ENCODE data around the gene TUBGCP2.

Gene TUBGCP2

DNA sequence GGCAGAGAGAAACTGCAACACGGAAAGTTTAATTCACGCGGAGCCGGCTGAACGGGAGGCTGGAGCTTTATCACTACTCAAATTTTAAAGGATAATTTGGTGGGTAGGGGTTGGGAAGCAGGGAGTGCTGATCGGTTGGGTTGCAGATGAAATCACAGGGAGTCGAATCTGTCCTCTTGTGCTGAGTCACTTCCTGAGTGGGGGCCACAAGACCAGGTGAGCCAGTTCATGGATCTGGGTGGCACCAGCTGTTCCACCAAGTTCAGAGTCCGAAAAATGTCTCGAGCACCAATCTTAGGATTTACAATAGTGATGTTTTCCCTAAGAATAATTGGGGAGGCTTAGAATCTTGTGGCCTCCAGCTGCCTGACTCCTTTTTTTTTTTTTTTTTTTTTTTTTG, 34.9 kb upstream of the TUBGCP2 start:
- DNase-seq: no peak

DNA sequence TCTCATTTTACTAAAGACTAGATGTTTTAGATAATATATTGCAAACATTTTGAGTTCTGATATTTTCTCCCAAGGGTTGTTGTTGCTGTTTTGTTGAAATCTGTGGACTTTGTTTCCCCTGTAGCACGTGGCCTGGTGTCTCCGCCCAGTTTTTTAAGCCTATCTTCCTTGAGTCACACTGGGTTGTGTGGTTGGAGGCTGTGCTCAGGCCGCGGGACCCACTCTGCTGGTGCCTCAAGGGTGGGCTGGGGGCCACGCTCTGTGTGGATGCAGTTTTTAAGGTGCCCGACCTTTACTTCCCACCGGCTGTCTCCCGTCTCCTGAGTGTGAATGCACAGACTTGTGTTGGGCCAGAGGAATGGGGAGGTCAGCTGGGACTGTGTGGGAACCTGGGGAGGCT, 34.3 kb upstream of the TUBGCP2 start:
- no peak for DNase-seq

DNA sequence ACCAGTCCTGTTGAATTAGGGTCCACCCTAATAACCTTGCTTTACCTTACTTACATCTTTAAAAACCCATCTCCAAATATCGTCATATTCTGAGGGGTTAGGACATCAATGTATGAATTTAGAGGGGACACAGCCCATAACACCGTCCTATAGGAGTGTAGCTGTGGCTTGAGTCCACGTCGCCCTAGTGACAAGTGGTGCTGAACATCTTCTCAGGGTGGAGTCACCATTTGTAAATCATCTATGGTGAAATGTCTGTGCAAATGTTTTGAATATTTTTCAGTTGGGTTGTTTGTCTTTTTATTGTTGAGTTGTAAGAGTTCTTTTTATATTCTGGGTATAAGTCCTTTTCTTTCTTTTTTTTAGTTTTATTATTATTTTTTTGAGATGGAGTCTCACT, 33.3 kb upstream of the TUBGCP2 start:
- no peak for DNase-seq

DNA sequence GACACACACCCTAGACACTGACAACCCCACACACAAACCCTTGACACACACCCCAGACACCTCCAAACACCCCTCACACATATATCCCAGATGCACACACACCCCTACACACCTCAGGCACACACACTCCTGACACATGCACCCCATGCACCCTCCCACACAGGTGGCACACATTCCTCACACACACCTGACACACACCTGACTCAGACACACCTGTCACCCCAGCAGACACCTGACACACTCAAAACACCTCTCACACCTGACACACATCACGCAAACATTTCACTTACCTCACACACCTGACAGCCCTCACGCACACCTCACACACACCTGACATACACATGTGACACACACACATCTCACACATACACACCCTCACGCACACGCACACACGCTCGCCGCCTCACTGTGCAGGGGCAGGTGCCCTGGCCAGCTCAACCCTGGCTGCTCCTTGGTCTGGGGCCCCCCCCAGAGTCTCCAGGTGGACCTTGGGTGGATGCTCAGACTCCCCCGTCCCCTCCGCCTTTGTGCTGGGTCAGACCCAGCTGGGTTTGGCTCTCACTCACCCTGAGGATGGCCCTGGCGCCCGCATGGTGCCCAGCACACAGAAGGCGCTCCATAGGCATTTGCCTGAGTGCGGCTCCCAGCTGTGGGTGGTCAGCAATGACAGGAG, 31.2 kb upstream of the TUBGCP2 start:
- no peak for DNase-seq

DNA sequence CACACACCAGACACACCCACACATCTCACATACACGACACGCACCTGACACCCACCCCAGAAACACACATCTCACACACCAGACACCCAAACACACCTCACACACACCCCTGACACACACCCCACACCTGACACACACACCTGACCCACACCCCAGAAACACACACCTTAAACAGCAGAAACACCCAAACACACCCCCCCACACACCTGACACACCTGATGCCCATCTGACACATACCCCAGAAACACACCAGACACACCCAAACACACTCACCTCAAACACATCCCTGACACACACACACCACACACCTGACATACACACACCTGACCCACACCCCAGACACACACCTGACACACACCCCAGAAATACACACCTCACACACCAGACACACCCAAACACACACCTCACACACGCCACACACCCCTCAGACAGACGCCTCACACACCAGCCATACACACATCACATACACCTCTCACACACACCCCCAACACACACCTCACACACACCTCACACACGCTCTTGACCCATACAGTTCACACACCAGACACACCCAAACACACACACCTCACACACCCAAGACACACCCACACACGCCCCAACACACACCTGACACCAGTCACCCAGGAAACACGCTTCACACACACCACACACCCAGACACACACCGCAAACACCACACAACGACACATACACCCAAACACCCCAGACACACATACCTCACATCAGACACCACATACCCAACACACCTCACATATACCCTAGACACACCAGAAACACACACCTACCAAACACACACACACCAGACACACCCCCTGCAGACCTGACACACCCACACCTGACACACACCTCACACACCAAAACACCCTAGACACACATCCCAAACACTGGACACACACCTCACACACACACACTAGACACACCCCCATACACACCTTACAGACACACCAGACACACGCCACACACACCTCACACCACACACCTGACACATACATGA, 29.7 kb upstream of the TUBGCP2 start:
- no peak for DNase-seq

DNA sequence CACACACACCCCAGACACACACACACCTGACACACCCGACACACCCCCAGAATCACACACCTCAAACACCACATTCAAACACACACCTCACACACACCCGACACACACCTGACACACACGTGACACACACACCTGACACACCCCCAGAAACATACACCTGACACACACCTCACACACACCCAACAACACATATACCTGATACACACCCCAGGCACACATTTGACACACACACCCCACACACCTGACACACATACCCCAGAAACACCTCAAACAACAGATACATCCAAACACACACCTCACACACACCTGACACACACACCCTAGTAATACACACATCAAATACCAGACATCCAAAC, 28.7 kb upstream of the TUBGCP2 start:
- DNase-seq: no peak

DNA sequence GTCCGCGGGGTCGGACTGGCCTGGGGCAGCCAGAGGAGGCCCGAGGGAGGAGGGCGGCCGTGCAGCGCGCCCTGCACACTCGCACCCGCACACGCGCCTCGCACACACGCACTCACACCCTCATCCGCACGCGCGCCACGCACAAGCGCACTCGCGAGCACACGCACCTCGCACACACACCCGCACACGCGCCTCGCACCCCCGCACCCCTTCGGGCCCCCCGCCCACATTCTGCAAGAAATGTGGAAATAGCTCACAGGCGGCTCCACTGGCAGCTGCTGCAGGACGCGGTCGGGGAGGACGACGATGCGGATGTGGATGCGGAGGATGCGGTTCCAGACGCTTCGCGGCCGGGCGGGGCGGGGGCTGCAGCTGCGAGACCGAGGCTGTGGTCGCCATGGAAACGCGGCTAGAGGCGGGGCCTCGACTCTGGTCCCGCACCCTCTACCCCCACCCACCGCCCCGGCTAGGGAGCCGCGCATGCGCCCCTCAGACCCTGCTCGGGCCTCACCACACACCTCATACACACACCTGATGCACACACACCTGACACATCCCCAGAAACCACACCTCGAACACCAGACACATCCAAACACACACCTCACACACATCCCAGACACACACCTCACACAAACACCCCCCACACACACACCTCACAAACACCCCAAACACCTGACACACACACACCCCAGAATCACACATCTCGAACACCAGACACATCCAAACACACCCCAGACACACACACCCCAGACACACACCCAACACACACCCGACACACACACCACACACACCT, 28.1 kb upstream of the TUBGCP2 start, which contains the start of gene CALY:
Gene CALY, minus strand, starts transcription at position 320 of the 793 bp plus-strand sequence. CDS start 7,907 bp downstream, outside the sequence.
- DNase-seq: no peak

DNA sequence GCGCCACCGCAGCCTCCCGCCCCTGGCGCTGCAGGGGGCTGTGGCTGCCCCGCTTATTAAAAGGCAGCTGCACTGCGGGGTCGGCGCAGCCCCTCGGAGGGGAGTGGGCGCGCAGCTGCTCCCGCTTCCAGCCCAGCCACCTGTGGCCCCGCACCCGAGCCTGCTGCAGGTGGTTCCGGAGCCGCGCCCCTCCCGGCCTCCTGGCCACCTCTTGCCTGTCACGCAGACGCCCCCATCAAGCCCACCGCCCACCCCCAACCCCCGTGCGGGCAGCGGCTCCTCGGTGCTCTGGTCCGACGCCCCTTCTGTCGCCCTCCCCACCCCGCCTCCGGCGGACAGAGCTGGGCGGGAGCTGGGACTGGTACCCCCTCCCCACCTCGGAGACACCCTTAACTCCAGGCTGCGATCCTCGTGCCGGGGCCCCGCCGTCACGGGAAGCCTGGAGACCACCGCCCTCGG, 27.5 kb upstream of the TUBGCP2 start:
- DNase-seq: no peak

DNA sequence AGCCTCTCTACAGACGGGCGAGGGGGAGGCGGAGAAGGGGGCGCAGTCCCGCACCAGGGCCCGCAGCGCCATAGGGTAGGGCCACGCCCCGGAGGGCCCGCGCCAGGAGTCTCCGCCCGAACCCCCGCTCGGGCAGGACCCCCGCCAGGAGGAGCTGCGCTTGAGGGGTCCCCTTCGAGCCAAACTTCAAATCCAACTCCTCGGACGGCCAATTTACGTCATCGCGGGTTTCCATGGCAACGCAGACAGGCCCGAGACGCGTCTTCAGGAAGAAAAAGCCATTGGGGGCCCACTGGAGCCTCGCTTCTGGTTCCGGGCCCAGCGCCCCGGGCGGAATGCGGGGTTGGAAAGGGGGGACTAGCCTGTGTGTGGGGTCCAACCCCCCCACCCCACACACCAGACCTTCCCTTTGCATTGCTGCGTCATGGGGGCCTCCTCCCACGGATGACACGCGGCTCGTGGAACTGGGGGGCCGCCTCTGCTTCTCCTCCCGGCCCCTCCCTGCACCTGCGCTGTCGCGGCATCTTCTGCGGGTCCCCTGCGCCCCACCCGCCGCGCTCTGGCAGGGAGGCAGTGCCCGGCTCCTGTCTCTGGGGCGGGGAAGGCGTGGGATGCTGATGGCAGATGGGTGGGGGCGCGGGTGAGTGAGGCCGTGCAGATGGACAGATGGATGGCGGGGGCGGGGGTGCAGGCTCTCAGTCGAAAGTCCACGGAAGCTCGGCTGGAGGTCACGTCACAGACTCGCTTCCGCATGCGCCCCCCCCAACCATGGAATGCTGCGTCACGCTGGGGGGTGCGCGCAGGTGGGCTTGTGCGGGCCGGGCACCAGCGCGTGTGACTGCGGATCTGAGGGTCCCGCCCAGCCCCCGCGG, 26.8 kb upstream of the TUBGCP2 start:
- DNase-seq: peak; percentile 56

DNA sequence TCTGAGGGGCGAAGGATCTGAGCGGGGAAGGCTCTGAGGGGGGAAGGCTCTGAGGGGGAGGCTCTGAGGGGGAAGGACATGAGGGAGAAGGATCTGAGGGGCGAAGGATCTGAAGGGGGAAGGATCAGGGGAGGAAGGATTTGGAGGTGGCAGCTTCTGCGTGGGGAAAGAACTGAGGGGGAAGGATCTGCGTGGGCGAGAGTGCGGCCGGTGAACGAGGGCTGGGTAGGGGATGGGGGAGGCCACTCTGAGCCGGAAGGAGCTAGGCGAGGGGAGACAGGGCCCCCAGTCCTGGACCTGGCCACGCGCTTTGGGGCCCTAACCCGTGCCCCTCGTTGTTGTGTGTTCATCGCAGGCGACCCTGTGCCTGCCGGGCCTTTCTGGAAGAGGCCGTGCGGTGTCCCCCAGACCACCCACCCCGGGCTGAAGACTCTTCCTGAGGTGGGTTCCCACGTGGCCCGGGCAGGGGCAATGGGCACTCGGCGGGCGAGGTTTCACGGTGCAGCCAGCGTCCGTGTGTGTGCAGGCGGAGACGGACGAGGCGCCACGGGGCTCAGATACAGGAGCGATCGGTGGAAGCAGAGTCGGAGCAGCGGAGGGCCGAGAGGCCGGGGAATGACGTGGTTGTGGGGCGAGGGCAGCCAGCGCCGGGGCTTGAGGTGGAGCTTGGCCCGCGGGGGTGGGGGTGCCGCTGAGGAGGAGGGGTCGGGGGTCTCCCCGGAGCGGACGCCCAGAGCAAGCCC, 26.0 kb upstream of the TUBGCP2 start:
- DNase-seq: no peak

DNA sequence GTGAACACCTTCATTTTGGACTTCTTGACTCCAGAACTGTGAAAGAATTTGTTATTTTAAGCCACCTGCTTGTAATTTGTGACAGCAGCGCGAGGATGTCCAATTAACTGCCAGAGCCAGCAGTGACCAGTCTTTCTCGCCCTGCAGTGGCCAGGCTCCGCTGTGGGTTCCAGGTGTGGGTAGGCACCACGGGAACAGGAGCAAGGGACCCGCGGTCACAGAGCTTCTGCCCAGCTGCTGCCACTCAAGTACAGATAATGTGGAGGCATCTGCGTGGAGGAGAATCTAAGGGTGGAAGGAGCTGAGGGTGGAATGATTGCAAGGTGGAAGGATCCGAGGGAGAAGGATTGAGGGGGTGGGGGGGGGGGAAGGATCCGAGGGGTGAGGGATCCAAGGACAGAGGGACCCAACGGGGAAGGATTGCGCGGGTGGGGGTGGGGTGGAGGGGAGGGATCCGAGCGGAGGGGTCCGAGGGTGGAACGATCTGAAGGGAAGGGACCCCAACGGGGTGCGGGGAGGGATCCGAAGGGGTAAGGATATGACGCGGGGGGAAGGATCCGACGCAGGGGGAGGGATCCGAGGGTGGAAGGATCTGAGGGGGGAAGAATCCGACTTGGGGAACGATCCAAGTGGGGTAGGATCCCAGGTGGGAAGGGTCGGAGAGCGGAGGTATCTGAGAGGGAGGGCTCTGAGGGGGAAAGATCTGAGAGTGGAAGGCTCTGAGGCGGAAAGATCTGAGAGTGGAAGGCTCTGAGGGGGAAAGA, 24.4 kb upstream of the TUBGCP2 start:
- DNase-seq: no peak

DNA sequence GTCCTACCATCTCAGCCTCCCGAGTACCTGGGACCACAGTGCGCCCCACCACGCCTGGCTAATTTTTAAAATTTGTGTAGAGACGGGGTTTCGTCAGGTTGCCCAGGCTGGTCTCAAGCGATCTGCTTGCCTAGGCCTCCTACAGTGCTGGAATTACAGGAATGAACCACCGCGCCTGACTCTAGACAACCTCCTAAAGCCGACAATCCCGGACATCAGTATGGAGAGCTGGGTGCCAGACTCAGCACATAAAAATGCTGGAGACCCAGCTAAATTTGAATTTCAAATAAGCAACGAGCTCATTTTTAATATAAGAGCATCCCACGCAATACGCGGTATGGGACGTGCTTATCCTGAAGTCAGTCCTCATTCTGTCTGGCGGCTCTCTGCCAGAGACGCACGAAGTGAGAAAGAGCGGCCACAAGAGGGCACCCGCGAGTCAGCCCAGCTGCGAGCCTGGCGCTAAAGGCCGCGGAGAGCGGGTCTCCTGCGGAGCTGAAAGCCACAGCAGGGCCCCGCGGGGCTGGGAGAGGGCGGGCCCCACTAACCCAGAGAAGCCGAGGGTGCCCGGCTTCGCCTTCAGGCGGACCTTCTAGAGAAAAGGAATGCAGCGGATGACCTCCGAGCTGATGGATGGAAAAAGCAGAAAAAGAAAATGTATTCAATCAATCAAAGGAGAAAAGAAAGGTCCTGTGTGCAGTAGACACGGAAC, 21.0 kb upstream of the TUBGCP2 start:
- DNase-seq: peak; percentile 77

DNA sequence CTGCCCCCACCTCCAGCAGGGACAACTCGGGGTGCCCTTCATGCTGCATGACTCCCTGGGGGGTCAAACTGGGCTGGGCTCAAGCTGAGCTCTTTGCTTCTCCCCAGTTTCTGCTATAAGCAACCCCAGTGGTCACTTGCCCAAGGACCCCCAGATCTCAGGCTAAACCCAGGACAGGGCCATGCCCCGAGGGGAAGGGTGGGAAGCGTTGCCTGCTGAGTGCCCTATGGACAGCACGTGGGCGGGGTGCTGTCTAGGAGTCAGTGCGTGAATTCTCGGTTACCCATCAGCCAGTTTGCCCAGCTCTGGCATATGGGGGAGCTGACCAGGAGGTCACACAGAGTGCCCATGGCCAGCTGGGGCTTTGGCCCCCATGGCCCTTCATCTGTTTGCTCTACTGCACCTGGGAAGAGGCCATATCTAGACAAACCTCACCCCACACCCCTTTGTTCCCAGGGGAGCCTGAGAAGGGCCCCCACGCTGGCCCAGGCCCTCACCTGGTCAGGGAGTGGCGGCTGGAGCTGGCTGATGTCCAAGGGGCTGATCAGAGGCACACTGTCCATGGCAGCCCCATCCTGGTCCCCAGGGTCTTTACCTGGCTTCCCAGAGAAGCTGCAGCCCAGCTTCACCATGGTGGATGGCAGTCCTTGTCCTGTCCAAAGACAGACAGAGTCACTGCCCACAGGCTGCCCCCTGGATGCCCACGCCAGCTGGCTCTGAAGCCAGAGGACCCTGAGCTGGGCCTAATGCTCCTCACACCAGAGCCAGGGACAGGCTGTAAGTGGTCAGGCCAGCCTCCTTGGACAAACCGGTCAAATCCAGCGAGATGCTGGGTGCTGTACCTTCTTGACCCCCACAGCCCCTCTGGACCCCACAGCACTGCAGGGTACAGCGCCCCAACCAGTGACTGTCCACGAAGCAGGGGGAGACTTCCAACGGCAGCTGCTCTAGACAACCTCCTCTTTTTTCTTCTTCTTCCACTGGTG, 20.0 kb upstream of the TUBGCP2 start:
- no peak for DNase-seq

DNA sequence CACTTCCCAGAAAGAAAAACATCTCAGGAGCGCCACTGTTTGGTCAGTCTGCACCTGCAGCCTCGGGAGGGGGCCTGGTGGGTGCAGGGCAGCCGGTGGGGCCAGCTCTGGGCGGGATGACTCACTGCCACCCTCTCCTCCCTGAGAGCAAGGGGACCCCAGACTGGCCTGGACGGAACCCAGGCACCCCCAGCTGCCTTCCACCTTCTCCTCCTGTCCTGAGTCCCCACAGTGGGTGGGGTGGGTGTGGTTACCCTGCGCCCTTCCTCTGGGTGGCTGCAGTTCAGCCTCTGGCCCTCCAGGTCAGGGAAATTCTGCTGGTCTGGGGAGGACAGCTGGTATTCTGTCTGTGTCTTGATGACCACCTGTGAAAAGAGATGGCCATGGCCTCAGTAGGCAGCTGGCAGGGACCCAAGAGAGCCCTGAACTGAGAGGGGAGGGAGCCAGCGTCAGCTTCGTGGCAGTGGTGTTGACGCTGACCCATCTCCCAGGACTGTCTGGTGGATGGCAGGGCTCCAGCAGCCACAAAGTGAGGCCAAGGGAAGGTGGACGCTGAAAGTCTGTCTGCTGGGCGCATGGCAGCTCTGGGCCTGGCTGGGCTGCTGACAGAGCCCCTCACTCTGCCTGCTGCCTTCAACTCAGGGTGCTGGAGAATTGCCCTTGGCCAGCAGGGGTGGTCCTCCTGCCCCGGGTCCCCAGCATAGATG, 19.1 kb upstream of the TUBGCP2 start:
- no peak for DNase-seq

DNA sequence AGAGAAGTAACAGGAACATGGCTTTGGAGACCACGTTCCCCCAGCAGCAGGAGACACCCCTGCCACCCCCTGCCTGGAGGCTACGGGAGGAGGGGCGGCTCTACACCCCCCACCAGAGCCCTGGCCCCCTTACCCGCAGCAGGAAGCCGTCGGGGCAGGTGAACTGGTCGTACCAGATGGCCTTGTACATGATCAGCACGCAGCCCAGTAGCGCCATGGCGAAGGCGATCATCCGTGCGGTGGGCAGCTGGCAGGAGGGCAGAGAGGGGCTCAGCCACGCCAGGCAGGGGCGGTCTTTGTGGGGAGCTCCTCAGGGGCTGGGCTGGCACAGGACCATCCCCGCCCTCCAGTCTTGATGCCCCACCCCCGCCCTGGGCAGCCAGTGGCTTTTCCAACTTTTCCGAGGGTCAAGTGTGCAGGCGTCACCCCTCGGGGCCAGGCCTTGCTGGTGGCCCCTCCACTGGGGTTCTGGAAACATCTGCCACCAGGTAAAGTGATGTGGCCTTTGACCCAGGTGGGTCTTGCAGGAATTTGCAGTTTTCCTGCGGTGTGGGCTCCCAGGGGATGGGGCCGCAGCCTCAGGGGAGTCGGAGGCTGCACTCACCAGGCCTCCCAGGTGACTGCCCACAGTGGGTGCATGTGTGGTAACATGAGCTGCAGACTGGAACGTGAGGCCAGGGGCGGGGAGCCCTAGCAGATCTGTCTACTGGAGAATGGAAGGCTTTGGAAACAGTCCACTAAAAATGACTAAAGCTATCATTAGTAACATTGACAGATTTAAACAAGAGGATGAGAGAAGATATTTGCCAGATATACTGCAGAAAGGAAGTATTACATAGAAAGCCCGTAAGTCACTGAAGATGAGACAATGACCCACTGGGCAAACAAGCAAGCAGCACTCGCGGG, 18.3 kb upstream of the TUBGCP2 start:
- DNase-seq: no peak

DNA sequence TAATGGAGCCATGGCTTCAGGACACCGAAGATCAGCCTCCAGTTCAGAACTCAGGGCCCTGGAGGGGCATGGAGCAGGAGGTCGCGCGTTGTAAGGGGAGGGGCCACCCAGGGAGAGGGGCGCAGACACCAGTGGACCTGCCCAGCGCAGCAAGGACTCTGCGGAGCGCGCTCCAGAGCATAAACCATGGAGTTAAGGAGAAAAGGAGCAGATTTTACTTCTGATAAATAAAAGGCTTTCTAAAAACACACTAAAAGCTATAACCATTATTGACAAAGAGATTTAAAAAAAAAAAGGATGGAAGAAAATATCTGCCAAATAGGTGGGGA, 17.5 kb upstream of the TUBGCP2 start:
- no peak for DNase-seq
